Heart right ventricle (tissue), 16 donors: Measurements from ENCODE around the gene PTPRN2. TPM values are rescaled to one million over a fixed set of nuclear protein-coding genes. Genes with fewer than 3 reads are reported as not detected.

Source experiments
- ATAC-seq, 8 donors: fragments of 200-7000 bp; cut with Tn5 transposase; one replicate each; pipeline ENCODE4 v1.9.1; 2020; ENCODE audit warnings: mild to moderate bottlenecking in 8 of 8, moderate library complexity in 8 of 8, moderate number of reproducible peaks in 1 of 8
- DNase-seq, 2 donors: peaks; one replicate each; pipeline ENCODE4 v3.0.0-alpha.2; 2020
- H3K27ac ChIP-seq, 10 donors: fragments of 200-600 bp; sonication (generic) in 2 of 10; one replicate each; pipeline versions ENCODE4 v1.5.0 to v1.8.0; 2020 to 2022; ENCODE audit warnings: mild to moderate bottlenecking in 3 of 10
- H3K27me3 ChIP-seq, 7 donors: fragments of 200-600 bp; one replicate each; pipeline ENCODE4 v1.8.0; 2021 to 2022; ENCODE audit warnings: mild to moderate bottlenecking in 2 of 7
- H3K36me3 ChIP-seq, 9 donors: fragments of 200-600 bp; sonication (generic) in 1 of 9; one replicate each; pipeline versions ENCODE4 v1.5.0 to v1.8.0; 2020 to 2022; ENCODE audit warnings: mild to moderate bottlenecking in 2 of 9
- H3K4me1 ChIP-seq, 9 donors: fragments of 200-600 bp; sonication (generic) in 1 of 9; one replicate each; pipeline versions ENCODE4 v1.5.0 to v1.8.0; 2020 to 2022; ENCODE audit warnings: mild to moderate bottlenecking in 4 of 9
- H3K4me3 ChIP-seq, 10 donors: fragments of 200-600 bp; sonication (generic) in 2 of 10; one replicate each; pipeline versions ENCODE4 v1.5.0 to v1.8.0; 2020 to 2022; ENCODE audit warnings: mild to moderate bottlenecking in 7 of 10, moderate library complexity in 2 of 10
- H3K9me3 ChIP-seq, 11 donors: fragments of 200-600 bp in 10 of 11; sonication (generic) in 2 of 11; one replicate each; pipeline versions ENCODE4 v1.5.0 to v1.8.0; 2013 to 2022; ENCODE audit warnings: mild to moderate bottlenecking in 2 of 11, control low read depth in 1 of 11, moderate library complexity in 1 of 11
- WGBS, 2 donors: extraction: QIAGEN DNeasy Blood & Tissue Kit; methylation state at CpG; one replicate each; pipeline ENCODE4 v1.1.7; 2013; ENCODE audit warnings: inconsistent platforms in 1 of 2; 5-methylcytosine and 5-hydroxymethylcytosine counted together
- intact Hi-C, 10 donors: fragments of 100-400 bp; cut with DNase I; formaldehyde crosslinking; loops; one replicate each; pipeline versions ENCODE4 v1.11.1 to v1.14.2; 2022
- polyA plus RNA-seq, 2 donors: library from polyadenylated mRNA; stranded (reverse); fragments of 200-250 nt; gene quantifications; one replicate each; pipeline ENCODE4 v1.2.3, GENCODE V29; 2013
- total RNA-seq, 10 donors: library from RNA; stranded (reverse); fragmentation: NEBNext Ultra II Directional in 3 of 10; extraction: Animal tissue kit (Norgen Biotek cat#: 25700) in 3 of 10; gene quantifications; one replicate each; pipeline versions ENCODE4 v1.2.1 to v1.2.4, GENCODE V29; 2021 to 2023
- TF ChIP-seq, protein P1 (sequence below), 9 donors: fragments of 200-600 bp; sonication (generic) in 2 of 9; IDR thresholded peaks; one replicate each; pipeline versions ENCODE4 v1.5.0 to v1.8.0; 2021 to 2022; ENCODE audit warnings: antibody characterized with exemption in 9 of 9, mild to moderate bottlenecking in 5 of 9, moderate library complexity in 1 of 9
- donor health status: Arrhythmogenic right ventricular cardiomyopathy.
- donor health status: ischemic (EF 13 %, LVEDD 7.1; RV severe dilation, severe dysfunction).
- donor health status: healthy with polysubstance abuse.
- donor health status: DM: no; HTN: yes; CAD: no.
- donor health status: DM: no; HTN: no; CAD: no.
- donor health status: ischemic (EF 25% LVEDD 6.9; RV normal size, moderate dysfunction).
- donor health status: ischemic (EF 25% LVEDD 5.7; RV mildly dilated, moderate dysfunction).
- donor health status: healthy.
- donor health status: DM: yes; HTN: yes; CAD: no.
- donor health status: Ischemic cardiomyopathy.
- donor health status: ischemic (EF 35%, LVEDD 5.7; RV mildly dilated, moderate dysfunction).
- donor health status: nonischemic (EF 11% LVEDD 7.7; RV severe dilation, severe dysfunction).
- donor health status: DM: yes; HTN: yes; CAD: no.
- donor health status: PGD.
- donor health status: ischemic (EF 29% LVEDD 5.4; RV normal size, mild dysfunction).
- donor health status: nonischemic (EF 23%, LVEDD 6.1; RV moderate dilation, normal function).

The PTPRN2 gene
- total and polyA plus RNA-seq, 12 donors, result 0.82 to 1.8 (median 1.3) TPM

DNA sequence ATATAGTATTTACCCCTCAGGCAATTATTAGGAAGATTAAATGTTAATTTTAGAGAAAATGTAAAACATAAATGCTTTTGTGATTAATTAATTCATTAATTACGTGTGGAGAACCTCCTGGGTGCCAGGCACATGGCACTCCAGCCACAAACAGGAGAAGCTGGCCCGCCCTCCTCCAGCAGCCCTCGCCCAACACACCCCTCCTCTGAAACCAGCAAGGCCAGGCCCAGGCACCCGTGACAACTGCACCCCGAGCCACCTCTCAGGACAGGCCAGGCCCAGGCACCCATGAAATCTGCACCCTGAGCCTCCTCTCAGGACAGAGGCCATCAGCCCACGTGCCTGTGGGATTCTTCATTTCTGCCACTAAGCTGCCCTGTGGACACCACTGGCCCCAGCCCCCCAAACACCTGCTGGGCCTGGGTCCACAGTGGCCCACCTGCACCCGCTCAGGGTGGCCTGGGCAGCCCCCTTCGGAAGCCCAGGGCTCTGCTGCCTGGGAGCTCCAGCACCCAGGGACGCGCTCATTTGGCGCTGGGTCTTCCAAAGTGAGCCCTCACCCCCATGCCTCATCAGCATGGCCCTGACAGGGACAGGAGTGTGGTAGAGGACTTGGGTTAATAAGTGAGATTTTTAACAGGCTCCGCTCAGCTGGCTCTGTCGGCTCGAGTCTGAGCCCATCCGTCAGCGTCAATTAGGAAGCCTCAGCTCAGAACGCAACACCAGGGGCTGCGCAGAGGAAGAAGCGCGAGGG is 768.7 kb downstream of the PTPRN2 start:
- Histone ChIP-seq H3K9me3 (no peaks in the 10 kb centered on the region), H3K36me3 (no peaks in the 10 kb centered on the region), H3K4me3 (no peak overlapping the region), H3K4me1 (no peaks in the 10 kb centered on the region), H3K27ac (no peak overlapping the region), H3K27me3 (peaks cover 0 to 14% (median 0%) of the 10 kb centered on the region in 7 donors)
- TF ChIP-seq, protein P1, sequence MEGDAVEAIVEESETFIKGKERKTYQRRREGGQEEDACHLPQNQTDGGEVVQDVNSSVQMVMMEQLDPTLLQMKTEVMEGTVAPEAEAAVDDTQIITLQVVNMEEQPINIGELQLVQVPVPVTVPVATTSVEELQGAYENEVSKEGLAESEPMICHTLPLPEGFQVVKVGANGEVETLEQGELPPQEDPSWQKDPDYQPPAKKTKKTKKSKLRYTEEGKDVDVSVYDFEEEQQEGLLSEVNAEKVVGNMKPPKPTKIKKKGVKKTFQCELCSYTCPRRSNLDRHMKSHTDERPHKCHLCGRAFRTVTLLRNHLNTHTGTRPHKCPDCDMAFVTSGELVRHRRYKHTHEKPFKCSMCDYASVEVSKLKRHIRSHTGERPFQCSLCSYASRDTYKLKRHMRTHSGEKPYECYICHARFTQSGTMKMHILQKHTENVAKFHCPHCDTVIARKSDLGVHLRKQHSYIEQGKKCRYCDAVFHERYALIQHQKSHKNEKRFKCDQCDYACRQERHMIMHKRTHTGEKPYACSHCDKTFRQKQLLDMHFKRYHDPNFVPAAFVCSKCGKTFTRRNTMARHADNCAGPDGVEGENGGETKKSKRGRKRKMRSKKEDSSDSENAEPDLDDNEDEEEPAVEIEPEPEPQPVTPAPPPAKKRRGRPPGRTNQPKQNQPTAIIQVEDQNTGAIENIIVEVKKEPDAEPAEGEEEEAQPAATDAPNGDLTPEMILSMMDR (IDR thresholded peaks at IDR 0.05), result no peak
- ATAC-seq (no peak), DNase-seq (no peak)
- whole genome bisulfite sequencing, 2 donors, result 82 to 90% methylated on average over 20 of the region's 20 CpGs
- intact Hi-C loops, result no loop called here

DNA sequence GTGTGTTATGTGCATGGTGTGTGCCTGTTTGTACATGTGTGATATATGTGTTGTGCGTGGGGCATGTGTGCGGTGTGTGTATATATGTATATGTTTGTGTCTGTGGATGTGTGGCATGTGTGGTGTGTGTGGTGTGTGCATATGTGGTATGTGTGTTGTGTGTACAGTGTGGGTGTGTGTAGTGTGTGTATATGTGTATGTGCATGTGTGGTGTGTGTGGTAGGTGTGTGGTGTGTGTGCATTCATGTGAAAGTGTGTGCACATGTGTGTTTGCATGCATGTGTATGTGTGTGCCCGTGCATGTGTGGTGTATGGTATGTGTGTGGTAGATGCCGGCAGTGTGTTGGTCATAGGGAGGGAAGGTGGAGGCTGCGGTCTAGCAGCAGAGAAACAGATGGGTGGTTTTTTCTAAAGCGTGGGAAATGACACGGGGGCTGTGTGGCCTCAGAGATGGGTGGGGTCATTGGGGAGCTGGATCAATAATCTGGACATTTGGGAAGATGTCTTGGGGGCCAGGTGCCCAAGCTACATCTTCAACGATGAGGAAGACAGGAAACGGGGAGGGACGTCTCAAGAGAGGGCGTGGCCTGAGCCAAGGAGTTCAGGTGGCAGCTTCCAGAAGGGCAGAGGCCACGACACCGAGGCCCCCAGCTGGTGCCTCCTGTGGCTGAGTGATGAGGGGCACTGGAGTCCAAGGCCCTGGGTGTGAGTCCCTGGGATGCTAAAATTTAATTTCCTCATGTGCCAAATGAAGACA is 769.5 kb downstream of the PTPRN2 start:
- ATAC-seq, result no peak
- intact Hi-C loops, result no loop called here
- TF ChIP-seq, protein P1 (IDR thresholded peaks at IDR 0.05), result no peak
- no peak overlapping the region for H3K4me3 ChIP-seq
- no peaks in the 10 kb centered on the region for H3K4me1 ChIP-seq
- no peak for DNase-seq
- peaks cover 0 to 11% (median 0%) of the 10 kb centered on the region in 7 donors for H3K27me3 ChIP-seq
- no peaks in the 10 kb centered on the region for H3K36me3 ChIP-seq
- H3K9me3 ChIP-seq, result no peaks in the 10 kb centered on the region
- 85 to 86% methylated on average over 13 of the region's 13 CpGs for WGBS, 2 donors
- H3K27ac ChIP-seq, result no peak overlapping the region

DNA sequence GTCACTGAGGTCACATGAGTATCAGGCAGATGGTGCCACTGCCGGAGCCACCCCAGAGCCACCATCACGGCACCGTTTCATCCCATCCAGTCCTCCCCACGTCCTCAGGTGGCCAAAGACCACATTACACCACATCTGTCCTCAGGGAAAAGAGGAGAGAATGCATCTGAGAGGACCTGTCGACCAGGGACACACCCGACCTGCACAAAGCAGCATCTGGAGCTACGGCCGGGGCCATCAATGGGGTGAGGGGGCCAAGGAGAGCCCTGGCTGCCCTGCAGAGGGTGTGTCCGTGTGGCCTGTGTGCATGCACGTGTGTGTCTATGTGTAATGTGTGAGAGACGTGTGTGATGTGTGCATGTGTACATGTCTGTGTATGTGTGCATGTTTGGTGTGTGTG is 770.2 kb downstream of the PTPRN2 start:
- no peak overlapping the region for H3K27ac ChIP-seq
- WGBS, 2 donors, result 77 to 78% methylated on average over 11 of the region's 11 CpGs
- DNase-seq (no peak), ATAC-seq (no peak)
- intact Hi-C loops, result no loop called here
- H3K4me3 ChIP-seq, result no peak overlapping the region
- no peaks in the 10 kb centered on the region for H3K4me1 ChIP-seq
- no peaks in the 10 kb centered on the region for H3K36me3 ChIP-seq
- TF ChIP-seq, protein P1 (IDR thresholded peaks at IDR 0.05), result no peak
- peaks cover 0 to 11% (median 0%) of the 10 kb centered on the region in 7 donors for H3K27me3 ChIP-seq
- H3K9me3 ChIP-seq, result no peaks in the 10 kb centered on the region

DNA sequence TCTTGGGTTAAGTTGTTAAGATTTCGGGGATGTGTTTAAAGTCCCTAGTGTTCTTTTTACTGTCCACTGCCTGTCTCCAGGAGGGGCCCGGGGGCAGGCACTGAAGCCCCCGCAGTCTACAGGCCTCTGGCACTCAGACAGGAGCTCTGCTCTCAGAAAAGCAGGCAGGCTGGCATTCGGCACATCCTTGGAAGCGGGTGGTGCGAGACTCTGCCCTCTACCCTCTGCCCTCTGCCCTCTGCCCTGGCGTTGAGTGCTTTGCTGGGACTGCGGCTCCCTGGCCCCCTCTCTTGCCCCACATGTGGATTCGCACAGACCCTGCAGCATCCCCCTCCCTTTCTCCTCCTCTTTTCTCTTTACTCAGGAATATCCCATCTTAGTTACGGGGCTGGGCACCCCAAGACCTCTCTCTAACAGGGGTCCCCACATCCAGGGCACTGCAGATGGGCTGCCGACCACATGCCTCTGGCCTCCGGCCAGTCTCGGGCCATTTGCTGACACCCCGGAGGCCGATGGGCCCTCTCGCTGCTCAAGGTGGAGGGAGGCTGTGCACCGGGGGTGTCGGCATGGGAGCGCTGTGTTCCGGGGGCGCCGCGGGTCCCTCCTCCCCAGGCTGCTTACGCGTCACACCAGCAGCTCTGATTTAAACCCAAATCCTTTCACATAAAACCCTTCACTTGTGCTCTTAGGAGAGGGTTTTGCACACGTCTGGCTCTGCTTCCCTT is 770.9 kb downstream of the PTPRN2 start:
- Histone ChIP-seq H3K27ac (no peak overlapping the region), H3K9me3 (no peaks in the 10 kb centered on the region), H3K4me1 (no peaks in the 10 kb centered on the region), H3K4me3 (no peak overlapping the region), H3K36me3 (no peaks in the 10 kb centered on the region), H3K27me3 (peaks cover 0 to 11% (median 0%) of the 10 kb centered on the region in 7 donors)
- intact Hi-C loops, result no loop called here
- 86 to 89% methylated on average over 26 of the region's 26 CpGs for WGBS, 2 donors
- DNase-seq, result no peak
- no peak for ATAC-seq
- TF ChIP-seq, protein P1 (IDR thresholded peaks at IDR 0.05), result no peak
